Kidney (tissue), 14 donors: ENCODE data around the gene SYTL1. TPM values are rescaled to one million over a fixed set of nuclear protein-coding genes. Genes with fewer than 3 reads are reported as not detected.

ENCODE experiments used
- DNase-seq, 5 donors: peaks; one replicate each; pipeline ENCODE4 v3.0.0-alpha.2; 2013 to 2020
- FAIRE-seq: peaks from 2 replicates; lab custom pipeline; 2012; peaks lifted over from hg19 to GRCh38; lab: Jason Lieb, UNC
- H3K27ac ChIP-seq, 2 donors: one replicate each; pipeline ENCODE4 v1.7.0; 2013; ENCODE audit warnings: low read depth in 2 of 2, low read length in 2 of 2, inconsistent platforms in 1 of 2
- H3K27me3 ChIP-seq: one replicate; pipeline ENCODE4 v1.7.1; 2013; ENCODE audit warnings: low read length, inconsistent platforms; ENCODE audit not compliant: control insufficient read depth, insufficient read depth
- H3K36me3 ChIP-seq, 3 donors: one replicate each; pipeline versions ENCODE4 v1.7.0 to v1.7.1; 2013; ENCODE audit warnings: low read length in 3 of 3, control low read depth in 1 of 3, inconsistent platforms in 1 of 3; ENCODE audit not compliant: insufficient read depth in 3 of 3, control insufficient read depth in 2 of 3
- H3K4me1 ChIP-seq, 3 donors: one replicate each; pipeline versions ENCODE4 v1.7.0 to v1.7.1; 2013; ENCODE audit warnings: low read length in 3 of 3, inconsistent platforms in 1 of 3, low read depth in 1 of 3; ENCODE audit not compliant: control insufficient read depth in 2 of 3, insufficient read depth in 2 of 3
- H3K4me3 ChIP-seq, 3 donors: one replicate each; pipeline versions ENCODE4 v1.7.0 to v1.8.1; 2013; ENCODE audit warnings: low read length in 3 of 3, control low read depth in 1 of 3, inconsistent platforms in 1 of 3
- H3K9ac ChIP-seq, 3 donors: one replicate each; pipeline versions ENCODE4 v1.7.0 to v1.7.1; 2013; ENCODE audit warnings: low read length in 3 of 3, control low read depth in 1 of 3, inconsistent platforms in 1 of 3
- H3K9me3 ChIP-seq, 3 donors: one replicate each; pipeline versions ENCODE4 v1.7.0 to v1.7.1; 2013; ENCODE audit warnings: low read length in 3 of 3, control low read depth in 1 of 3, inconsistent platforms in 1 of 3; ENCODE audit not compliant: control insufficient read depth in 2 of 3, insufficient read depth in 1 of 3
- intact Hi-C: fragments of 100-400 bp; cut with DNase I; formaldehyde crosslinking; loops from one replicate; pipeline ENCODE4 v1.11.1; 2022
- polyA plus RNA-seq: library from polyadenylated mRNA; stranded (reverse); fragments of 350-450 nt; fragmentation: Illumina TruSeq; extraction: RNeasy Lipid Tissue Mini Kit (QIAGEN cat#74804); gene quantifications from one replicate; pipeline ENCODE4 v1.2.3, GENCODE V29; 2014; ENCODE audit warnings: low read depth, low replicate concordance; ENCODE audit not compliant: insufficient read depth
- total RNA-seq: library from RNA; stranded (reverse); fragmentation: NEBNext Ultra II Directional; extraction: Animal tissue kit (Norgen Biotek cat#: 25700); gene quantifications from one replicate; pipeline ENCODE4 v1.2.1, GENCODE V29; 2021
- TF ChIP-seq, protein P1 (sequence below): IDR thresholded peaks from 3 replicates; pipeline ENCODE4 v1.5.1; 2012; ENCODE audit warnings: mild to moderate bottlenecking, moderate library complexity, borderline replicate concordance; ENCODE audit not compliant: insufficient read depth; ENCODE audit errors: extremely low read depth
- donor health status: control.
- donor health status: control.
- donor health status: control.
- donor health status: control.
- donor health status: control.
- donor health status: DM: yes; HTN: yes; CAD: no.
- donor health status: Normal renal cell carcinoma (clear cell type).

SYTL1 gene
- total and polyA plus RNA-seq, 2 donors from 2014 or later: 5.9 to 19.3 TPM

DNA sequence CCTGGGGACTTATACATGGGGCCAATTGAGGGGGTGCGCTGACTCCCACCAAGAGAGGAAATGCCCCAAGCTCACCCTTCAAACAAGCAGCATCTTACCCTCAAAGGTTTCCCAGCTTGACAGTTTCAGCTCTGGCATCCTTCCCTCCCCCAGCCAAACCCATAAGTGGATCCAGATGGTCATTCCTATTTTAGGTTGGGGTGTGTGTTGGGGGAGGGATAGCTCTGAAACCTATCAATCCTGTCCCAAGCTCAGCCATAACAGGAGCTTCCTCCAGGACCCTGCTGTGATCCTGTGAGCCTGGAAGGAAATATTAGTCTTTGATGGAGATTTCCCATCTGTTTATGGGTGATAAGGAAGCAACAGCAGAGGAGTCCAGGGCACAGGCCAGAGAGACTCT, 23.2 kb upstream of the SYTL1 start:
- intact Hi-C loops: no loop called here
- Histone ChIP-seq H3K36me3 (no peaks in the 10 kb centered on the region), H3K4me1 (peaks cover 0 to 11% (median 4%) of the 10 kb centered on the region in 3 donors), H3K27me3 (no peaks in the 10 kb centered on the region), H3K4me3 (no peak overlapping the region), H3K9me3 (no peaks in the 10 kb centered on the region), H3K27ac (no peak overlapping the region), H3K9ac (no peak overlapping the region)
- FAIRE-seq (no peak), DNase-seq (no peak)
- TF ChIP-seq, protein P1, sequence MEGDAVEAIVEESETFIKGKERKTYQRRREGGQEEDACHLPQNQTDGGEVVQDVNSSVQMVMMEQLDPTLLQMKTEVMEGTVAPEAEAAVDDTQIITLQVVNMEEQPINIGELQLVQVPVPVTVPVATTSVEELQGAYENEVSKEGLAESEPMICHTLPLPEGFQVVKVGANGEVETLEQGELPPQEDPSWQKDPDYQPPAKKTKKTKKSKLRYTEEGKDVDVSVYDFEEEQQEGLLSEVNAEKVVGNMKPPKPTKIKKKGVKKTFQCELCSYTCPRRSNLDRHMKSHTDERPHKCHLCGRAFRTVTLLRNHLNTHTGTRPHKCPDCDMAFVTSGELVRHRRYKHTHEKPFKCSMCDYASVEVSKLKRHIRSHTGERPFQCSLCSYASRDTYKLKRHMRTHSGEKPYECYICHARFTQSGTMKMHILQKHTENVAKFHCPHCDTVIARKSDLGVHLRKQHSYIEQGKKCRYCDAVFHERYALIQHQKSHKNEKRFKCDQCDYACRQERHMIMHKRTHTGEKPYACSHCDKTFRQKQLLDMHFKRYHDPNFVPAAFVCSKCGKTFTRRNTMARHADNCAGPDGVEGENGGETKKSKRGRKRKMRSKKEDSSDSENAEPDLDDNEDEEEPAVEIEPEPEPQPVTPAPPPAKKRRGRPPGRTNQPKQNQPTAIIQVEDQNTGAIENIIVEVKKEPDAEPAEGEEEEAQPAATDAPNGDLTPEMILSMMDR: no peak

DNA sequence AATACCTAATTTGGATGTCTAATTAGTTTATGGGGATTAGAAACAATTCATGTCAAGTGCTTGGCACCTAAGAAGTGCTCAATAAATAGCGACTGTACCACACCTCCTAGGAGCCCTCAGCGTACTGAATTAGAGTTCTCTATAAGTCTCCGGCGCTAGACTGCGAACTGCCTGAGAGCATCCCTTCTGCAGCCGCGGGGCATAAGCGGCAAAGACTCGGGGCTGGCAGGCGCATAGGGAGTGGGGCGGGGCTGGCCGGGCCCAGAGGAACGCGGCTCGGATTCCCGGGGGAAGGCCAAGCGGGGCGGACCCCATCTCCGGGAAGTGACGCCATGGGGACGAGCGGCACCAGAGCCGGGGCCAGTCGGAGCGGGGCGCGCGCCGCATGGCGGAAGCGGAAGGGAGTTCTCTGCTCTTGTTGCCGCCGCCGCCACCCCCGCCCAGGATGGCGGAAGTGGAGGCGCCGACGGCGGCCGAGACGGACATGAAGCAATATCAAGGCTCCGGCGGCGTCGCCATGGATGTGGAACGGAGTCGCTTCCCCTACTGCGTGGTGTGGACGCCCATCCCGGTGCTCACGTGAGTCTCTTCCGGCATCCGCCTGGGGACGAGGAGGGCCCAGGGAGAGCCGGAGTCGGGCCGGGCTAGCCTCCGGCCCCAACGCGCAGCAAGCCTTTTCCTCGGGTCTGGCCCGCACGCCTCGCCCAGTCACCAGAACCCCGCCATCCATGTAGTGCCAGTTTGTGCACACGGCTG, 19.8 kb upstream of the SYTL1 start, which contains the start of gene TMEM222:
Gene TMEM222, plus strand, starts transcription at position 351 of the 756 bp plus-strand sequence. Its CDS starts 35 bp downstream, at position 386.
- FAIRE-seq (no peak), DNase-seq (peak; percentile 98 to 99 (median 98))
- no peaks in the 10 kb centered on the region for H3K9me3 ChIP-seq
- peak within 1 kb of the TSS; percentile 94 to 100 (median 95) for H3K4me3 ChIP-seq
- peak within 1 kb of the TSS; percentile 91 to 99 (median 94) for H3K9ac ChIP-seq
- intact Hi-C loops: no loop called here
- peaks cover 0 to 12% (median 11%) of the 10 kb centered on the region in 3 donors for H3K36me3 ChIP-seq
- peak within 1 kb of the TSS; percentile 81 to 93 for H3K27ac ChIP-seq
- TF ChIP-seq, protein P1: no peak
- H3K4me1 ChIP-seq: peaks cover 0 to 18% (median 4%) of the 10 kb centered on the region in 3 donors
- H3K27me3 ChIP-seq: no peaks in the 10 kb centered on the region

DNA sequence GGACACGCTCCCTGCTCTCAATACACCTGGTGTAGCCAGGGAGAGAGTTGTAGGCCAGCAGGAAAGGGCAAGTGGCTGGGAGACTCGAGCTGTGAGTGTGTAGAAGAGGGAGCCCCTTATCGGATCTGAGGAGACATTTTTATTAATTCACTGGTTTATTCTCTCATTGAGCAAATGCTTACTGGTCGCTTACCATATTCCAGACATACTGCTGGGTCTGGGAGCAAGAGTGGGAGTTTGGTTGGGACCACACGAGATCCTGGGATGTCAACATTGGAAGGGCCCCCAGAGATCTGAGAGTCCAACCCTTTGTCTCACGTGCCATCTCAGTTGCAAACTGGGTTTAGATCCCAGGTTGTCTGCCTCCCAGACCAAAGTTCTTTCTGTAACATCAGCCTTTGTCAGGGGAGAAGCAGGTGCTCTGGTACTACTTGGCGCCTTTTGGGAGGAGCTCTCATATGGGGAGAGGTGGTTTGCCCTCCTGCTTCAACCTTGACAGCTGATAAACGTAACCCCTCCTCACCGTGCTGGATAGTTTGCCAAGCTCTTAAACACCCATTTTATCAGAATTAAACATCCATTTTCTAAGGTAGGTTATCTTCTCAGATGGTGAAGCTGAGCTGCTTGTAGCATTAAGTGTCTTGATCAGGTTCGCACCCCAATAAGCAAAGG, 19.1 kb upstream of the SYTL1 start:
- peaks cover 0 to 12% (median 11%) of the 10 kb centered on the region in 3 donors for H3K36me3 ChIP-seq
- no peak for FAIRE-seq
- DNase-seq: no peak
- no peaks in the 10 kb centered on the region for H3K27me3 ChIP-seq
- H3K27ac ChIP-seq: peak overlapping the region; percentile 81 to 93
- peak overlapping the region; percentile 94 to 100 (median 95) for H3K4me3 ChIP-seq
- peak overlapping the region; percentile 91 to 99 (median 94) for H3K9ac ChIP-seq
- intact Hi-C loops: no loop called here
- TF ChIP-seq, protein P1: no peak
- H3K4me1 ChIP-seq: peaks cover 0 to 18% (median 4%) of the 10 kb centered on the region in 3 donors
- H3K9me3 ChIP-seq: no peaks in the 10 kb centered on the region
